ENCODE measurements around the gene PTPN2. TPM values are rescaled to one million over a fixed set of nuclear protein-coding genes. Genes with fewer than 3 reads are reported as not detected.

Gene PTPN2
- total and polyA plus RNA-seq, 2 of the 4 experiments (the other 2 are of a cell fraction), result 13.2 to 30.6 TPM

GRCh38 chr18:12796448-12796847 lies 87.6 kb downstream of the PTPN2 start:
- Histone ChIP-seq H3K36me3 (ENCODE audit: control insufficient read depth, insufficient read depth, low read length) (peaks cover 7% of the 10 kb centered on the region), H3K23ac (ENCODE audit: low read depth, low read length) (no peak overlapping the region), H3K27me3 (ENCODE audit: control insufficient read depth, insufficient read depth, low read length) (no peaks in the 10 kb centered on the region), H4K5ac (ENCODE audit: low read depth, low read length) (no peak overlapping the region), H4K91ac (ENCODE audit: insufficient read depth, low read depth, low read length) (no peak overlapping the region), H3K18ac (ENCODE audit: low read depth, low read length) (no peak overlapping the region), H3K9me3 (ENCODE audit: control insufficient read depth, insufficient read depth, low read length) (no peaks in the 10 kb centered on the region), H3K56ac (ENCODE audit: extremely low read depth, insufficient read depth, low read length) (no peak overlapping the region), H3K4ac (ENCODE audit: low read depth, low read length) (no peak overlapping the region), H2BK20ac (ENCODE audit: low read depth, low read length) (no peak overlapping the region), H3K14ac (replicated peaks; ENCODE audit: low read depth, low read length) (no peak overlapping the region), H3K4me2 (ENCODE audit: low read depth, low read length) (no peak overlapping the region), H4K20me1 (ENCODE audit: insufficient read depth, low read length) (no peaks in the 10 kb centered on the region), H4K8ac (ENCODE audit: low read depth in 2 of 2, low read length in 2 of 2) (no peak overlapping the region), H2AK5ac (ENCODE audit: low read depth, low read length) (no peak overlapping the region), H2AFZ (replicated peaks; ENCODE audit: low read length, poor library complexity) (no peak overlapping the region), H2BK120ac (ENCODE audit: low read depth, low read length) (no peak overlapping the region), H3K27ac (ENCODE audit: insufficient read depth, low read length) (no peak overlapping the region), H3K9me1 (ENCODE audit: insufficient read depth, low read length) (peaks cover 4% of the 10 kb centered on the region; the same call in 1 of the 2 replicates), H2BK5ac (ENCODE audit: low read depth, low read length, poor library complexity, severe bottlenecking) (no peak overlapping the region), H3K79me1 (ENCODE audit: low read depth in 1 of 2, low read length in 2 of 2) (no peaks in the 10 kb centered on the region), H3K9ac (ENCODE audit: low read depth, low read length) (no peak overlapping the region), H2BK15ac (ENCODE audit: low read depth, low read length) (no peak overlapping the region), H2AK9ac (replicated peaks; ENCODE audit: low read depth, low read length, poor library complexity) (no peak overlapping the region), H3K4me3 (ENCODE audit: insufficient read depth, low read depth, low read length) (no peak overlapping the region), H3K4me1 (ENCODE audit: control insufficient read depth, insufficient read depth, low read length) (no peaks in the 10 kb centered on the region)
- ChIA-PET CTCF (no interaction called here), POLR2A (ENCODE audit: unreplicated experiment) (no interaction called here)
- no TSS peak for BruUV-seq (replicated peaks)
- WGBS, 2 experiments (ENCODE audit: extremely low coverage in 2 of 2, insufficient read length in 1 of 2), result 83% methylated on average over 1 of the region's 3 CpGs; no CpG with 5 or more reads in 1 of the 2 experiments
- TF ChIP-seq BHLHE40 (IDR thresholded peaks at IDR 0.05; ENCODE audit: low read depth, low read length), result no peak
- DNase-seq (no peak), ATAC-seq (ENCODE audit: low read depth) (no peak)
- intact Hi-C loops (cut with micrococcal nuclease) (no loop called here), dilution Hi-C loops (cut with HindIII; ENCODE audit: low sequenced_read_pairs, unreplicated experiment) (loop anchor here (25.0 kb wide), 1 partner anchor 359 kb away; no protein-coding TSS in a partner anchor), in situ Hi-C loops (cut with MboI; ENCODE audit: low sequenced_read_pairs) (no loop called here)
